ENCODE results near the gene COL19A1. TPM values are rescaled to one million over a fixed set of nuclear protein-coding genes. Genes with fewer than 3 reads are reported as not detected.

COL19A1 gene
- total RNA-seq, 1 experiment from 2014 or later: not detected

- H3K9me3 ChIP-seq (ENCODE audit: control insufficient read depth, insufficient read depth, low read depth, low read length): no peaks in the 10 kb centered on the region
- TF ChIP-seq REST (IDR thresholded peaks at IDR 0.05; ENCODE audit: insufficient read depth in 1 of 2, low read depth in 2 of 2, low read length in 1 of 2): no peak
- no peak for TF ChIP-seq TCF7L2 (IDR thresholded peaks at IDR 0.05; ENCODE audit: low read depth, low read length)
- no peak for TF ChIP-seq CTCF (IDR thresholded peaks at IDR 0.05)
- TF ChIP-seq POLR2AphosphoS5 (IDR thresholded peaks at IDR 0.05; ENCODE audit: low read depth, low read length): no peak
- no peak for TF ChIP-seq SIN3A (IDR thresholded peaks at IDR 0.05; ENCODE audit: borderline replicate concordance, insufficient read depth, low read depth, low read length)
- ChIA-PET POLR2A (no interaction called here), CTCF (no interaction called here)
- no TSS peak for BruUV-seq (replicated peaks)
- H3K4me1 ChIP-seq (ENCODE audit: control insufficient read depth, insufficient read depth, low read length): no peaks in the 10 kb centered on the region
- in situ Hi-C loops (cut with HindIII; ENCODE audit: low pct_unique_long_range_greater_than_20kb, low sequenced_read_pairs) (no loop called here), intact Hi-C loops (cut with micrococcal nuclease; ENCODE audit: unreplicated experiment) (no loop called here)
- DNase-seq (ENCODE audit: low read depth, low spot score) (no peak), ATAC-seq (no peak)
- no peak overlapping the region for H3K4me3 ChIP-seq (ENCODE audit: low read depth in 2 of 2, low read length in 2 of 2)
- no peaks in the 10 kb centered on the region for H3K36me3 ChIP-seq (ENCODE audit: control insufficient read depth, insufficient read depth, low read length)
- H3K27ac ChIP-seq (ENCODE audit: low read length): no peak overlapping the region
- H3K27me3 ChIP-seq (ENCODE audit: control insufficient read depth, insufficient read depth, low read length): no peaks in the 10 kb centered on the region
Measured at GRCh38 chr6:69820018-69820417, 46.3 kb upstream of the COL19A1 start.

- ATAC-seq (no peak), DNase-seq (ENCODE audit: low read depth, low spot score) (no peak)
- intact Hi-C loops (cut with micrococcal nuclease; ENCODE audit: unreplicated experiment): no loop called here
- no peak overlapping the region for H3K27ac ChIP-seq (ENCODE audit: low read length)
- in situ Hi-C loops (cut with HindIII; ENCODE audit: low pct_unique_long_range_greater_than_20kb, low sequenced_read_pairs): no loop called here
- no peaks in the 10 kb centered on the region for H3K36me3 ChIP-seq (ENCODE audit: control insufficient read depth, insufficient read depth, low read length)
- POLR2A ChIA-PET: no interaction called here
- CTCF ChIA-PET: no interaction called here
- BruUV-seq (replicated peaks): no TSS peak
- TF ChIP-seq REST (IDR thresholded peaks at IDR 0.05; ENCODE audit: insufficient read depth in 1 of 2, low read depth in 2 of 2, low read length in 1 of 2) (no peak), TCF7L2 (IDR thresholded peaks at IDR 0.05; ENCODE audit: low read depth, low read length) (no peak), SIN3A (IDR thresholded peaks at IDR 0.05; ENCODE audit: borderline replicate concordance, insufficient read depth, low read depth, low read length) (no peak), CTCF (IDR thresholded peaks at IDR 0.05) (no peak), POLR2AphosphoS5 (IDR thresholded peaks at IDR 0.05; ENCODE audit: low read depth, low read length) (no peak)
- no peaks in the 10 kb centered on the region for H3K27me3 ChIP-seq (ENCODE audit: control insufficient read depth, insufficient read depth, low read length)
- no peak overlapping the region for H3K4me3 ChIP-seq (ENCODE audit: low read depth in 2 of 2, low read length in 2 of 2)
- no peaks in the 10 kb centered on the region for H3K9me3 ChIP-seq (ENCODE audit: control insufficient read depth, insufficient read depth, low read depth, low read length)
- no peaks in the 10 kb centered on the region for H3K4me1 ChIP-seq (ENCODE audit: control insufficient read depth, insufficient read depth, low read length)
Measured at GRCh38 chr6:69820438-69820837, 45.9 kb upstream of the COL19A1 start.
